Body of pancreas (tissue), 4 donors: ENCODE results near the gene ANKS1A. TPM values are rescaled to one million over a fixed set of nuclear protein-coding genes. Genes with fewer than 3 reads are reported as not detected.

Source experiments
- ATAC-seq: fragments of 150-250 bp; one replicate; pipeline ENCODE4 v1.9.1; 2016
- DNase-seq, 4 donors: peaks; one replicate each; pipeline ENCODE4 v3.0.0-alpha.2; 2019
- H3K27ac ChIP-seq, 4 donors: fragments of 200-600 bp; sonication (generic); 1 replicate in 3 of 4; 2 replicates in 1 of 4; pipeline versions ENCODE4 v1.5.1 to v1.6.1; 2016 to 2019; ENCODE audit warnings: mild to moderate bottlenecking in 1 of 4, mixed read lengths in 1 of 4, moderate library complexity in 1 of 4
- H3K27me3 ChIP-seq, 2 donors: fragments of 200-600 bp; sonication (generic); one replicate each; pipeline ENCODE4 v1.6.0; 2016; ENCODE audit warnings: mild to moderate bottlenecking in 1 of 2
- H3K36me3 ChIP-seq, 2 donors: fragments of 200-600 bp; sonication (generic); replicated peaks in 1 of 2; 2 replicates each; pipeline ENCODE4 v1.5.1; 2016; ENCODE audit warnings: low read depth in 2 of 2; ENCODE audit not compliant: insufficient read depth in 1 of 2
- H3K4me1 ChIP-seq: fragments of 200-600 bp; sonication (generic); one replicate; pipeline ENCODE4 v1.6.0; 2016
- H3K4me3 ChIP-seq, 2 donors: fragments of 200-600 bp; sonication (generic); 1 replicate in 1 of 2; 2 replicates in 1 of 2; pipeline ENCODE4 v1.5.1; 2016 to 2019
- H3K9me3 ChIP-seq, 3 donors: fragments of 200-600 bp; sonication (generic); 1 replicate in 2 of 3; 2 replicates in 1 of 3; pipeline ENCODE4 v1.5.1; 2016
- POLR2A ChIP-seq, 3 donors: fragments of 450-650 bp; IDR thresholded peaks; one replicate each; pipeline ENCODE4 v1.6.1; 2016; ENCODE audit warnings: antibody characterized with exemption in 3 of 3, mild to moderate bottlenecking in 2 of 3
- WGBS, 2 donors: methylation state at CpG; one replicate each; pipeline ENCODE4 v1.1.5; 2017; 5-methylcytosine and 5-hydroxymethylcytosine counted together
- intact Hi-C: fragments of 100-400 bp; cut with DNase I; formaldehyde crosslinking; loops from one replicate; pipeline ENCODE4 v1.15.1; 2023
- total RNA-seq, 2 donors: library from RNA; depleted of rRNA; stranded (reverse); fragments of >200 nt; gene quantifications; one replicate each; pipeline ENCODE4 v1.1.0, GENCODE V29; 2016
- TF ChIP-seq, protein P1 (sequence below), 7 experiments: fragments of 450-650 bp in 4 of 7; fragments of 200-600 bp in 3 of 7; sonication (generic) in 3 of 7; IDR thresholded peaks; one replicate each; pipeline ENCODE4 v1.5.1; 2016 to 2019; ENCODE audit warnings: antibody characterized with exemption in 7 of 7

Gene ANKS1A
- total RNA-seq, 2 donors from 2014 or later: 14.3 to 17.1 TPM

DNA sequence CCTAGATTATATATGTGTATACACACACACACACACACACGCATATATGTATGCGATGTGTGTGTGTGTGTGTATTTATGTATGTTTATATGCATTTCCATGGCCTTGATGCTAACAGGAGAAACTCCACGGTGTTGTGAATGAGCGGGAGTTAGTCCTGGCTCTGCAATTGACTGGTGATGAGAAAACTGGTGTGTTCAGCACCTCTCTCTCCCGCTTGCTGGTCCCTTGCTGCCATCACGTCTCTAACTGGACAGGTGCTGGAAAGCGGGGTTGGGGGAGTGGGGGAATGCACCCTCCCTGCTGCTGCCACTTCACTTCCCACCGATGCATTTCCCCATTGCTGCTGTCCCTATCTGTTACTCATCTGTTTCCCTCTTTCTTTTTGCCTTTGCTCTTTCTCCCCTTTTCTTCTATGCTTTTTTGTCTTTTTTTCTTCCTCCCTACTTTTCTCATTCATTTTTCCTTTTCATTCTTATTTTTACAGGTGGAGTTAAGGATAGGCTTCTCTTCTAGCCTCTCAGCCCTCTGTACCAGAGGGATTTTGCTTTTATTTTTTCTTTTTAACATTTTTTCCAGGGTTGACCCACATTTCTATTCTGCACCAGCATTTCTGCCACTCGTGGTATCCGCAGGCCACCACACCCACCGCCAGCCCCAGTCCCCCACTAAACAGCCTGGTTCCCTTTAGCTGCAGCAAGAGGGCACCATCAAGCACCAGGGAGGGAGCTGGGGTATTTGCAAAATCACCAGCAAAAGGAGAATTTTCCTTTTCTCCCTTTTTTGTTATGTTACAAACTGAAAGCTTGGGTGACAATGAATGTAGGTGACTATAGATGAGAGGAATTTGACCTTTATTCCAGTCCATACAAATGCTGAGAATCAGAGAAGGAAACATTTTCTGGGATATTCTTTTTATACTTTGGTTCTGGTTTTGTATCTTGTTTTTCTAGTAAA is 136.5 kb downstream of the ANKS1A start:
- Histone ChIP-seq H3K36me3 (no peaks in the 10 kb centered on the region), H3K27ac (peak overlapping the region in 1 of 4 donors; percentile 9), H3K27me3 (no peaks in the 10 kb centered on the region), H3K4me1 (peaks cover 27% of the 10 kb centered on the region), H3K9me3 (no peaks in the 10 kb centered on the region), H3K4me3 (no peak overlapping the region)
- WGBS, 2 donors: 77 to 87% methylated on average over 11 of the region's 11 CpGs
- TF ChIP-seq, protein P1, sequence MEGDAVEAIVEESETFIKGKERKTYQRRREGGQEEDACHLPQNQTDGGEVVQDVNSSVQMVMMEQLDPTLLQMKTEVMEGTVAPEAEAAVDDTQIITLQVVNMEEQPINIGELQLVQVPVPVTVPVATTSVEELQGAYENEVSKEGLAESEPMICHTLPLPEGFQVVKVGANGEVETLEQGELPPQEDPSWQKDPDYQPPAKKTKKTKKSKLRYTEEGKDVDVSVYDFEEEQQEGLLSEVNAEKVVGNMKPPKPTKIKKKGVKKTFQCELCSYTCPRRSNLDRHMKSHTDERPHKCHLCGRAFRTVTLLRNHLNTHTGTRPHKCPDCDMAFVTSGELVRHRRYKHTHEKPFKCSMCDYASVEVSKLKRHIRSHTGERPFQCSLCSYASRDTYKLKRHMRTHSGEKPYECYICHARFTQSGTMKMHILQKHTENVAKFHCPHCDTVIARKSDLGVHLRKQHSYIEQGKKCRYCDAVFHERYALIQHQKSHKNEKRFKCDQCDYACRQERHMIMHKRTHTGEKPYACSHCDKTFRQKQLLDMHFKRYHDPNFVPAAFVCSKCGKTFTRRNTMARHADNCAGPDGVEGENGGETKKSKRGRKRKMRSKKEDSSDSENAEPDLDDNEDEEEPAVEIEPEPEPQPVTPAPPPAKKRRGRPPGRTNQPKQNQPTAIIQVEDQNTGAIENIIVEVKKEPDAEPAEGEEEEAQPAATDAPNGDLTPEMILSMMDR (IDR thresholded peaks at IDR 0.05): no peak
- no peak for TF ChIP-seq POLR2A (IDR thresholded peaks at IDR 0.05)
- ATAC-seq: no peak
- DNase-seq: no peak
- intact Hi-C loops: no loop called here

GRCh38 chr6:35026434-35027222 is 137.6 kb downstream of the ANKS1A start:
- intact Hi-C loops: no loop called here
- Histone ChIP-seq H3K27ac (no peak overlapping the region), H3K9me3 (no peaks in the 10 kb centered on the region), H3K36me3 (no peaks in the 10 kb centered on the region), H3K27me3 (no peaks in the 10 kb centered on the region), H3K4me1 (peaks cover 20% of the 10 kb centered on the region), H3K4me3 (no peak overlapping the region)
- DNase-seq (no peak), ATAC-seq (no peak)
- WGBS, 2 donors: 86 to 87% methylated on average over 5 of the region's 5 CpGs
- no peak for TF ChIP-seq POLR2A (IDR thresholded peaks at IDR 0.05)
- TF ChIP-seq, protein P1 (IDR thresholded peaks at IDR 0.05): no peak

DNA sequence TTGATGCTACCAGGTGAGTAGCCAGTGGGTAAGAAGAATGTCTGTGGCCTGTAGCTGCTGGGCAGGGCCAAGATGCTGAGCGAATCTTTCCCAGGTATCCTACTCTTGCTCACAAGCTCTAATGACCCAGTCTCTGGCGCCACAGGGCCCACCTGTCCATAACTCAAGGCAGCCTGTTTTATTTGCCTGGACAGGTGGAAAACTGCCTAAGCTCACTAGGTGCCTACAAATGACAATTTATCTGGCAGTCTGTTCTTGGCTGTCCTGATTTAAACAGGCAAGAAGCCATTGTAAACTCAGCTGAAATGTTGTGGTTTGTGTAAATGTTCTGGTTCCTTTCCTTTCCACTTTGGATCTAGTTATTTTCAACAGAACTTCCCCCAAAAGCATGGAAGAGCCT is 138.8 kb downstream of the ANKS1A start:
- H3K27ac ChIP-seq: no peak overlapping the region
- ATAC-seq (no peak), DNase-seq (no peak)
- 65 to 75% methylated on average over 2 of the region's 2 CpGs for WGBS, 2 donors
- H3K4me1 ChIP-seq: peaks cover 20% of the 10 kb centered on the region
- intact Hi-C loops: no loop called here
- no peaks in the 10 kb centered on the region for H3K36me3 ChIP-seq
- no peak for TF ChIP-seq POLR2A (IDR thresholded peaks at IDR 0.05)
- TF ChIP-seq, protein P1 (IDR thresholded peaks at IDR 0.05): no peak
- H3K4me3 ChIP-seq: no peak overlapping the region
- no peaks in the 10 kb centered on the region for H3K9me3 ChIP-seq
- no peaks in the 10 kb centered on the region for H3K27me3 ChIP-seq

DNA sequence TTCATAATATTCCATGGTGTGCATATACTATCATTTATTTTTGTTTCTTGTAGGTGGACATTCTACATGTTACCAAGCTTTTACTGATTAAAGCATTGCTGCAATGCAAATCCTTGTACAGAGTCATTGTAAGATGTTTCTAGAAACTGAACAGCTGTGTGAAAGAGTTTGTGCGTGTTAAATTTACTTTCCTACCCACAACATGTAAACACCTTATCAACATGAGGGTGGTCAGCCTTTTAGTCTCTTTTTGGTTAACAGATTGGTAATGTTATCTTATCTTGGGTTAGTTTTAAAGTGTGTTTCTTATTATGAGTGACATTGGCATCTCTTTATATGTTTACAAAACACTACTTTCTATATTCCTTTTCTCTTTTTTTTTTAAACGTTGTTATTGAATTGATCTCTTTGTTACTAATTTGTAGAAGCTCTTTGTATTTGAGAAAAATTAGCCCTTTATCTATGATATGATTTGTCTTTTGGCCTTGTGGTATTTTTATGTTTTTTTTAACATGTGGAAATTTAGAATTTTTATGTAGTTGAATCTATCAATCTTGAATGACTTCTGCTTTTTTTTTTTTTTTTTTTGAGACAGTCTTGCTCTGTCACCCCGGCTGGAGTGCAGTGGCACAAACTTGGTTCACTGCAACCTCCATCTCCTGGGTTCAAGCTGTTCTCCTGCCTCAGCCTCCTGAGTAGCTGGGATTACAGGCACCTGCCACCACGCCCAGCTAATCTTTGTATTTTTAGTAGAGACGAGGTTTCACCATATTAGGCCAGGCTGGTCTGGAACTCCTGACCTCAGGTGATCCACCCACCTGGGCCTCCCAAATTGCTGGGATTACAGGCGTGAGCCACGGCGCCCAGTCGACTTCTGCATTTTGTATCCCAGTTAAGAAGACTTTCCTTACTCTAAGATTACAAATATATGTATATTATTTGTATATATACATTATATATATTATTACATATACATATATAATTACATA is 140.0 kb downstream of the ANKS1A start:
- DNase-seq (no peak), ATAC-seq (no peak)
- Histone ChIP-seq H3K9me3 (no peaks in the 10 kb centered on the region), H3K4me3 (no peak overlapping the region), H3K36me3 (no peaks in the 10 kb centered on the region), H3K27me3 (no peaks in the 10 kb centered on the region), H3K27ac (no peak overlapping the region), H3K4me1 (peaks cover 18% of the 10 kb centered on the region)
- WGBS, 2 donors: 80 to 84% methylated on average over 9 of the region's 9 CpGs
- TF ChIP-seq POLR2A (IDR thresholded peaks at IDR 0.05): no peak
- TF ChIP-seq, protein P1 (IDR thresholded peaks at IDR 0.05): no peak
- intact Hi-C loops: no loop called here
